Kidney tubule cell (primary cell): ENCODE results near the gene TJP1.
A peak's percentile ranks its signal among the peaks of the same experiment; 100 is the strongest.
"Not testable (repeated sequence)": the region's sequence is repeated elsewhere in the genome, so short reads cannot be mapped to it uniquely, and the experiment has no call there.

Experiments used
- DNase-seq: peaks from one replicate; pipeline ENCODE4 v3.0.0-alpha.2; 2018; ENCODE audit warnings: low spot score

The TJP1 gene

GRCh38 chr15:29704950-29705597 is 117.2 kb downstream of the TJP1 start:
- DNase-seq: no peak

- DNase-seq: no peak
These were observed 121.1 kb downstream of the TJP1 start for GRCh38 chr15:29701151-29701550.

DNA sequence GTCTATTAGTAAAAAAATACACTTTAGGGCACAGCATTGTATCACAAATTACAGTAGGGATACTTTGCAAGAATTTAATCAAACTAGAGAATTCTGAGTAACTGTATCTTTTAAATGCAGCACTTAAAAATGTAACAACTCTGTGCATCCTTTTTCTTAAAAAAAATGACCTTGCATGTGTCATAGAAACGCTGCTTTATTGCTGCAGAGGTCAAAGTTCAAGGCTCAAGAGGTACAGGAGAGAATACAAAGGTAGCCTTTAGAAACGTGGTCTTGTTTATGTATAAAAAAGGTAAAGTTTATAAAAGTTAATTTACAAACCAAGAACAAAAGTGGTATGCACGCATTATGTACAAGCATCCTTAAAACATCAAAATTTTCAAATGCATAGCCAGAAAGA is 122.0 kb downstream of the TJP1 start:
- no peak for DNase-seq

DNA sequence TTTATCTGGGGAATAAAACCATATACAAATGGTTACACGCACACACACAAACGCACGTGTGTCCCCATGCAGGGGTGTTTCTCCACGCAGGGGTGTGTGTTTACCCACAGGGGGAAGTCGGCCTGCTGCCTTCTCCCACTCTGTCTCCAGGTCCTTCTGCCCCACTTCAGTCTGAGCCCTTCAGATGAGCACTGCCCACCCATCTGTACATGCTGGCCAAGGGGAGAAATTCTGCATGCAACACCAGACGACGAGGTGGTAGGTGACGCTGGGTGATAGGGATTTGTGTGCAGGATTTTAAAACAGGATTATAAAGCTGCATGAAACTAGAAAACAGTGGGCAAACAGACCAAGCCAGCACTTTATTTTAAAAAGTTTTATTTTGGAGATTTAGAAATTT is 122.5 kb downstream of the TJP1 start:
- no peak for DNase-seq

DNA sequence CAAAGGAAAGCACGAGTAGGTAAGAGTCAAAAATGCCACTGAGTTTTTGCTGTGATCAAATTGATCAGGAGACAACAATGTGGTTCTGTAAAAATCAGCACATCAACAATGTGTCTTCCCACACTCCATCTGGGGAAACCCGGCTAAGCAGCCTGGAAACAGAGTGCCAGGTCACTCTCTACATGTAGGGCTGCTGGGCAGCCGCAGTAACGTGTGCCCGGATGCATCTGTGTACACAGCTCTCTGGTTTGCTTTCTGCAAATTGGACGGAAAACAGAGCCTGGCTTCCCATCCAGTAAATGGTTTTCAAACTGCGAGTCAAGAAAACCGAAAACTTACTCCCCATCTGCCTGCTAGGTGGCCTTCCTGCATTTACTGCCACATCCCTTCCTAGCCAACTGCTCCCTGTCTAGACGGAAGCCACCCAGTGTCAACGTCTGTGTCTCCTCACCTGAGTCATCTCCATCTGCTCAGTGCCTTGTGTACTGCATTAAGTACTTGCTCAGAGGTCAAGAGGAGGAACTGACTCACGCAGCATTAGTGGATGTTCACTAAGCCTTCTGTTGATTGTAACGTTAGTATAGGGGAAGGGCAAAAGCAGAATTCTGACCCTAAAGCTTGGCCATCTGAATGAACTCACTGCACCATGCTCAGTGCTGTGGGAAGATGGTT is 124.1 kb downstream of the TJP1 start:
- DNase-seq: peak; percentile 93

- DNase-seq: no peak
These were observed 125.1 kb downstream of the TJP1 start for GRCh38 chr15:29696950-29697738.

GRCh38 chr15:29696506-29696905 is 125.8 kb downstream of the TJP1 start:
- DNase-seq: not testable (repeated sequence)

DNA sequence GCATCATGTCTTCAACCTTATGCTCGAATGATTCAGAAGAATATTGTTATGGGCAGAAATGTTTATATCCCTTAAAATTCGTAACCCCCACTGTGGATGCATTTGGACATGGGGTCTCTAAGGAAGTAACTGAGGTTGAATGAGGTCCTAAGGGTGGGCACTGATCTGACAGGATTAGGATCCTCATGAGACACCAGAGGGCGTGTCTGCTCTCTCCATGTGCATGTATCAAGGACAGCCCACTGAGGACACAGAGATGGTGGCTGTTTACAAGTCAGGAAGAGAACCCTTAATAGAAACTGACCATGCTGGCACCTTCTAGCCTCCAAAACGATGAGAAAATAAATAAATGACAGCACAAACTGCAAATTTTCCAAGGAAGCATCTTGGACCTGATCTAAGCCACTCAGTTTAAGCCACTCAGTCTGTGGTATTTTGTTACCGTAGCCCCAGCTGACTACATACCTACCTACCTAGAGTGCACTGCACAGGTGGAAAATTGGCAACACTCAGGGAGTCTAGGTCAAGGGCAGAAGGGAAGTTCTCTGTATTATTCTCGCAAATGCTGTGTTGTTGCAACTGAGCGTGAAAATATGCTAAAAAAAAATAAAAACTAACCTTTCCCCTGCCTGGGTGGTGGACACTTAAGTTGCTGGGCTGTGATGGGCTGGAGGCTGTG is 126.6 kb downstream of the TJP1 start:
- DNase-seq: no peak

GRCh38 chr15:29693225-29693624 is 129.0 kb downstream of the TJP1 start:
- DNase-seq: no peak

- DNase-seq: no peak
These were observed 129.7 kb downstream of the TJP1 start for GRCh38 chr15:29692527-29692926.

DNA sequence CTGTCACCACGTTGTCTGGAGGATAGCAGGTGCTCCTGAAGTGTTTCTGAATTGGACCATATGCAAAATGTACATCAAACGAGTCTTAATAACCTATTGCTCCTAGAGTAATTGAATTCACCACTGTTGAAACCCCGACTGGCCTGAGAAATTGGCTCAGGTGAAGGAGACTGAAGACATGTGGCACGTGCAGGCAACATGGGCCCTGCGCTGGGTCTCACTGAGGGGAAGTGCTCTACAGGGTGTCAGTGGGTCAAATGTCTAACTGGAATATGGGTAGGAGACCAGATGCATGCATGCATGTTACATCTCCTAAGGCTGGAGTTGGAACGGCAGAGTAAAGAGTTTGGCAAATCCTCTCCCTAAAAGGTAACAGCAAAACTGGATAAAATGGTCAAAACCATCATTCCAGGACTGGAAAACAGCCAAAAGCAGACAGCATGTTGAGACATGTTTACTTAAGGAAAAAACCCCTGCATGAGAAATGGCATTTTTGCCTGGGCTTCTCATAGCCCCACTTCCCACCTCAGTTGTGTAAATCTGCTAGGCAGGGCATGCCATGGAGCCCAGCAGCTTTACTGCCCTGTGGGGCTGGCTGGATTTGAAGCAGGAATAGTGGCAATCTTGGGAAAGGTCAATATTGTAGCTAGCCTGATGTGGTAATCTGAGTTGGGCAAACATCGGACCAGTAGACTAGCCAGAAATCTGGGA is 131.3 kb downstream of the TJP1 start:
- DNase-seq: no peak

- DNase-seq: no peak
These were observed 132.8 kb downstream of the TJP1 start for GRCh38 chr15:29689287-29689986.

GRCh38 chr15:29688506-29689286 is 133.6 kb downstream of the TJP1 start:
- DNase-seq: no peak

DNA sequence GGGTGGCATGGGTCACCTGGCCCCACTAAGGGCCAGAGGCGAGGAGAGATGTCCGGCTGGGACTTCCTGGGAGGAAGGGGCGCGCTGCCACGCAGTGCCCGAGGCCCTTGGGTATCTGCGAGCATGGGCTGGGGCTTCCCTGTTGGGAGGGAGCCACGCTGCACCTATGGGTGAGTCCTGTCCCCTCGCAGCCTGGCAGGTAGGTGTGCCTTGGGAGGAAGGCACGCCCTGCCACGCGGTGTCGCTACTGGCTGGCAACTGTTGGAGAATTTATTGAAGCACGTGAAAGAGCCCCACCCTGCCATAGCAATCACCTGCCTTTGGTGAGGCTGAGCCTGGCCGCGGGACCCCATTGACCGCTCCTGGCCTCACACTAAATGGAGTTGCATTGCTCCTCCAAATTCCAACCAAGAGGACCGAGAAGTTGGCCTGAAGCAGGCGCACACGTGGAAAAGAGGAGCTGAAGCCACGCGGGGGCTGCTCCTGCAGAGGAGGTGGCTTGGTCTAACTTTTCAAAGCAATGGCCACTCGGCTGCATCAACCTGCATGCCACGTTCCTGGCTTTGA is 134.2 kb downstream of the TJP1 start:
- DNase-seq: no peak

- no peak for DNase-seq
These were observed 135.0 kb downstream of the TJP1 start for GRCh38 chr15:29687204-29687815.

DNA sequence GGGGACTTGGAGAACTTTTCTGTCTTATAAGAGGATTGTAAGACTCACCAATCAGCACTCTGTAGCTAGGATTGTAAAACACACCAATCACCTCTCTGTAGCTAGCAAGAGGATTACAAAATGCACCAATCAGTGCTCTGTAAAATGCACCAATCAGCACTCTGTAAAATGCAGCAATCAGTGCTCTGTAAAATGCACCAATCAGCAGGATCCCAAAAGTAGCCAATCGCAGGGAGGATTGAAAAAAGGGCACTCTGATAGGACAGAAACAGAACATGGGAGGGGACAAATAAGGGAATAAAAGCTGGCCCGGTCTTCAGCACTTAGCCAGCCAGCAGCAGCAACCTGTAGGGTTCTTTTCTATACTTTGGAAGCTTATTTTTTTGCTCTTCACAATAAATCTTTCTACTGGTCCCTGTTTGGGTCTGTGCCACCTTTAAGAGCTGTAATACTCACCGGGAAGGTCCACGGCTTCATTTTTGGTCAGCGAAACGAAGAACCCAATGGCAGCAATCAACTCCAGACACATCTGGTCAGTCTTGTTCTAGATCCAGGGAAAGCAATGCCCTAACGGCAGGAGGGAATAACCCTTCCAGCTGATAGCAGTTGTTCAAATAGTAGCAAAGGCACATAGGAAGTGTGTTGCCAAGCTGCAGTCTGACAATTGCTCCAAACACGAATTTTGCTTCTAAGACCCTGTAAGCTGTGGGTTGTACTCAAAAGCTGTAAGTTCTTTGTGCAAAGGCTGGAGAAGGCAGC is 135.6 kb downstream of the TJP1 start:
- DNase-seq: no peak

DNA sequence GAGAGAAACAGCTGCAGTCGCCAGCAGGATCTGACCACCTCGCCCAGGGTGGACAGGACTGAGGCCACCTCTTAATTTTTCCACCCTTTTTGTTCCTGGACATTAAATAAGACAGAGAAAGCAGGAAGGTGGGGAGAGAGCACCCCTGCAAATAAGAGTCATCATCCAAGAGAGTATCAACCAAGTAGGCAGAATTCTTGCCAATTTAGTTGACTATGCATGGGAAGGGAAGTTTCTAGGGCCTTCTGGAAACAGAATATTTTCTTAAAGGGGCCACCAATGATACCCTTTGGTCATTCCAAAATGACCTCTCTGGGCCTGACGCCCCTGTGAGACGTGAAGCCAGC is 136.2 kb downstream of the TJP1 start:
- no peak for DNase-seq

DNA sequence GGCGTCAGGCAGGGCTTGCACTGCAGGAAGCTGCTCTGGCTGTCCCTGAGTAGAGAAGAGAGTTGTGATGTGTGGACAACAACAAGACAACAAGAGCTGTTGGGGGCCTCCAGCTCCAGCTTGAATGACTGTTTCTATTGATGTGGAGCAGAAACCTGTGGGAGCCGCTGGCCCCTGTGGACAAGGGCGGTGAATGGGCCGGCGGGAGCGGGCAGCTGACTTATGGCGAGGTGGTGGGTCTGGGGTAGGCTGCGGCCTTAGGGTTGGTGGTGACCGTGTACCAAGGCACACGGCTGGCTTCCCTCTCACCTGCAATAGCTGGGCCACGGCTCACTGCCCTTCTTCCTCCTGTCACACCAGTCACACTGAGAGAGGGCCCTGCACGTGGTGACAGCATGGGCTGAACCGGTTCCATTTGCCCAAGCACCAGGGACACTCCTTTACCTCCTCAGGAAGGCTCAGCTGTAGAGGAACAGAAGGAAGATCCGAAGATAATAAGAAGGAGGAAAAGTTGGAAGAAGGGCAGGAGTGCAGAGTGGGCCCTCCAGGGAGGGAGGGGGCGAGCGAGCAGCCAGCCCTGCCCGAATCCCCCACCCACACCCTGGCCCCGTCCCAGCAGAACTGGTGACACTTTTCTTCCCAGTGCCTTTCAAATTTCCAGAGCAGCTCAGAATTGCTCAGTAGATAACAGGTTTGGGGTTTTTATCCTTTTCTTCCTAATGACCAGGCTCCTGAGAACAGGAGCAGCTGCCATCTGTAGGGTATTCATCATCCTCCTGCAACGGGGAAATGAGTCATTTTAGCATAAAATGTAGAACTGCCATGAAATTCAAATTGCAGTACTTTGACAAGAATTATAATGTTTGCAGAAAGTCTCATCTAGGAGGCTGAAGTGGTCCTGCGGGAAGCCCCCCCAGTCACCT is 136.9 kb downstream of the TJP1 start:
- no peak for DNase-seq
